RWPE2 (cell line): ENCODE measurements around the gene CDC42EP4.

ENCODE experiments used
- ATAC-seq: fragments of 200-7000 bp; cut with Tn5 transposase; 3 replicates; pipeline ENCODE4 v1.9.1; 2021; ENCODE audit warnings: low read depth
- DNase-seq: peaks from one replicate; pipeline ENCODE4 v3.0.0-alpha.2; 2020; ENCODE audit warnings: low spot score
- H3K27ac ChIP-seq: fragments of 450-650 bp; 2 replicates; pipeline ENCODE4 v1.5.1; 2017; ENCODE audit warnings: mild to moderate bottlenecking; ENCODE audit not compliant: poor library complexity, severe bottlenecking
- H3K27me3 ChIP-seq: fragments of 250-450 bp; sonication (Bioruptor Pico); 2 replicates; pipeline ENCODE4 v1.5.1; 2021; ENCODE audit warnings: mild to moderate bottlenecking, moderate library complexity; ENCODE audit not compliant: insufficient read depth, poor library complexity, severe bottlenecking
- H3K36me3 ChIP-seq: fragments of 250-450 bp; sonication (Bioruptor Pico); 2 replicates; pipeline ENCODE4 v1.5.1; 2020; ENCODE audit warnings: low read depth, mild to moderate bottlenecking, moderate library complexity
- H3K4me1 ChIP-seq: fragments of 250-450 bp; sonication (Bioruptor Pico); 2 replicates; pipeline ENCODE4 v1.5.1; 2021; ENCODE audit warnings: mild to moderate bottlenecking, moderate library complexity; ENCODE audit not compliant: insufficient read depth, poor library complexity, severe bottlenecking
- H3K4me3 ChIP-seq: fragments of 250-450 bp; sonication (Bioruptor Pico); 2 replicates; pipeline ENCODE4 v1.5.1; 2021; ENCODE audit warnings: mild to moderate bottlenecking, moderate library complexity; ENCODE audit not compliant: severe bottlenecking
- H3K9me3 ChIP-seq: fragments of 250-450 bp; sonication (Bioruptor Pico); 2 replicates; pipeline ENCODE4 v1.5.1; 2021; ENCODE audit warnings: mild to moderate bottlenecking, moderate library complexity; ENCODE audit not compliant: severe bottlenecking
- TF ChIP-seq, protein P1 (sequence below): fragments of 450-650 bp; IDR thresholded peaks from one replicate; pipeline ENCODE4 v1.5.1; 2017; ENCODE audit warnings: mild to moderate bottlenecking, moderate library complexity; ENCODE audit not compliant: poor library complexity, severe bottlenecking

The CDC42EP4 gene

DNA sequence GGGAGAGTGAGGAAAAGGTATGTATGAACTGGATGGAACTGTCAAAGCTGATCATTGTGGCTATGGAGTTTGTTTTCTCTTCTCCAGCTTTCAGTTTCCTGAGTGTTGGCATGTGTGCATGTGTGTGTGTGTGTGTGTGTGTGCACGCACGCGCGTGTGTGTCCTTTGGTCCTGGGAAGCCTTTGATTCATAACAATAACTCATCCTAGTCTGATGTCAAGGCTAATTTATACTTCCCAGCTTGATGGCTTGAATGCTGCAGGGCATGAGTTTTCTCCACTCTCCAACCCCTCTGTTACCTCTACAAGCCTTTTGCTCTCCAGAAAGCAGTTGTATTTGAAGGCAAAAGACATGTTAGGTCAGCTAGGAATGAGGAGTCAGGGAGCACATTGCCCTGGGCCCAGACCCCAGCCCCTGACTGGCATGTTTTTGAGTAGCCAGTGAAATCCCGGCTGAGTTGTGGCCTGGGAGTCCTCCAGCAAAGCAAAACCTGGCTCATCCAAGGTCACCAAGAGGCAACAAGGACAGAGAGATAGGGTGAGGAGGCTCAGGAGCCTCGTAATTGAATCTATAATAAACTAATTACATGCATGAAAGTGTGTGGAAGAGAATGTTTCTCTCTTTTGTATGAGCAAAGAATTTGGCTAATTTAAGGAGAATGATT, 8.9 kb upstream of the CDC42EP4 start:
- DNase-seq (no peak), ATAC-seq (no peak)
- H3K27ac ChIP-seq = no peak overlapping the region
- no peaks in the 10 kb centered on the region for H3K9me3 ChIP-seq
- H3K36me3 ChIP-seq = no peaks in the 10 kb centered on the region
- H3K4me3 ChIP-seq = no peak overlapping the region
- TF ChIP-seq, protein P1, sequence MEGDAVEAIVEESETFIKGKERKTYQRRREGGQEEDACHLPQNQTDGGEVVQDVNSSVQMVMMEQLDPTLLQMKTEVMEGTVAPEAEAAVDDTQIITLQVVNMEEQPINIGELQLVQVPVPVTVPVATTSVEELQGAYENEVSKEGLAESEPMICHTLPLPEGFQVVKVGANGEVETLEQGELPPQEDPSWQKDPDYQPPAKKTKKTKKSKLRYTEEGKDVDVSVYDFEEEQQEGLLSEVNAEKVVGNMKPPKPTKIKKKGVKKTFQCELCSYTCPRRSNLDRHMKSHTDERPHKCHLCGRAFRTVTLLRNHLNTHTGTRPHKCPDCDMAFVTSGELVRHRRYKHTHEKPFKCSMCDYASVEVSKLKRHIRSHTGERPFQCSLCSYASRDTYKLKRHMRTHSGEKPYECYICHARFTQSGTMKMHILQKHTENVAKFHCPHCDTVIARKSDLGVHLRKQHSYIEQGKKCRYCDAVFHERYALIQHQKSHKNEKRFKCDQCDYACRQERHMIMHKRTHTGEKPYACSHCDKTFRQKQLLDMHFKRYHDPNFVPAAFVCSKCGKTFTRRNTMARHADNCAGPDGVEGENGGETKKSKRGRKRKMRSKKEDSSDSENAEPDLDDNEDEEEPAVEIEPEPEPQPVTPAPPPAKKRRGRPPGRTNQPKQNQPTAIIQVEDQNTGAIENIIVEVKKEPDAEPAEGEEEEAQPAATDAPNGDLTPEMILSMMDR = no peak
- H3K27me3 ChIP-seq = no peaks in the 10 kb centered on the region
- peaks cover 9% of the 10 kb centered on the region for H3K4me1 ChIP-seq

- Histone ChIP-seq H3K27ac (no peak overlapping the region), H3K4me1 (peaks cover 14% of the 10 kb centered on the region), H3K9me3 (no peaks in the 10 kb centered on the region), H3K27me3 (no peaks in the 10 kb centered on the region), H3K4me3 (no peak overlapping the region), H3K36me3 (no peaks in the 10 kb centered on the region)
- no peak for ATAC-seq
- TF ChIP-seq, protein P1 = no peak
- no peak for DNase-seq
These were observed 8.0 kb upstream of the CDC42EP4 start for GRCh38 chr17:73319766-73320165.

DNA sequence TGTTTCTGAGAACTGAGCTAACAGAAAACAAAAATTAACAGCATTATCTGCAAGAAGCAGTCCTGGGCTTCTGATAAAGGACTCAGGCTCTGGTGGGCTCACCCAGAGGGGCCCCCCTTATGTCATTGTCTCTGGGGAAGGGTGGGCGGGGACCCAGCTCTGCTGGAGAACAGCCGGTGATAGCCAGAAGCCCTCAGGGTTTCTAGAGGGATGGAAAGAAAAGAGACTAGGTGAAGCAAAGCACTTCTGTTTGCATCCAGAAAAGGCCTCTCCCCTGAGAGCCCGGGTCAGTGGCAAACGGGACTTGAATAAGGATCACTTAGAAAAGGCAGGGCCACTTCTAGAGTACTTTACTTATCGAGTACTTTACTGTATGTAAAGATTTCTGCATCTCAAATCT, 7.0 kb upstream of the CDC42EP4 start:
- TF ChIP-seq, protein P1 = no peak

GRCh38 chr17:73318427-73318813, 6.6 kb upstream of the CDC42EP4 start:
- DNase-seq (no peak), ATAC-seq (no peak)
- Histone ChIP-seq H3K27me3 (no peaks in the 10 kb centered on the region), H3K4me1 (peaks cover 6% of the 10 kb centered on the region), H3K9me3 (no peaks in the 10 kb centered on the region), H3K4me3 (no peak overlapping the region), H3K36me3 (no peaks in the 10 kb centered on the region), H3K27ac (no peak overlapping the region)
- TF ChIP-seq, protein P1 = no peak

More for the DNA sequence above, 7.0 kb upstream of the CDC42EP4 start:
- Histone ChIP-seq H3K4me1 (peaks cover 9% of the 10 kb centered on the region), H3K36me3 (no peaks in the 10 kb centered on the region), H3K27me3 (no peaks in the 10 kb centered on the region), H3K27ac (no peak overlapping the region), H3K9me3 (no peaks in the 10 kb centered on the region), H3K4me3 (no peak overlapping the region)
- DNase-seq = no peak
- no peak for ATAC-seq

- DNase-seq = no peak
- Histone ChIP-seq H3K4me1 (peaks cover 6% of the 10 kb centered on the region), H3K27ac (no peak overlapping the region), H3K4me3 (no peak overlapping the region), H3K36me3 (no peaks in the 10 kb centered on the region), H3K27me3 (no peaks in the 10 kb centered on the region), H3K9me3 (no peaks in the 10 kb centered on the region)
- TF ChIP-seq, protein P1 = no peak
- ATAC-seq = no peak
These were observed 6.0 kb upstream of the CDC42EP4 start for GRCh38 chr17:73317513-73318426.
